HepG2 (cell line): ENCODE measurements around the gene NBPF15. TPM values are rescaled to one million over a fixed set of nuclear protein-coding genes. Genes with fewer than 3 reads are reported as not detected.
A peak's percentile ranks its signal among the peaks of the same experiment; 100 is the strongest.
"Not testable (repeated sequence)": the region's sequence is repeated elsewhere in the genome, so short reads cannot be mapped to it uniquely, and the experiment has no call there.

Experiments
- ATF4 ChIP-seq, 2 experiments: fragments of 450-650 bp in 1 of 2; sonication (generic) in 1 of 2; formaldehyde crosslinking; IDR thresholded peaks; 2 replicates each; pipeline versions ENCODE4 v1.5.0 to v1.8.0; 2020 to 2022; ENCODE audit warnings: mild to moderate bottlenecking in 1 of 2, missing genetic modification reagents in 1 of 2
- BRCA1 ChIP-seq: sonication (generic); formaldehyde crosslinking; IDR thresholded peaks from 2 replicates; pipeline ENCODE4 v1.4.0; 2020; ENCODE audit warnings: missing genetic modification reagents
- EP300 ChIP-seq, 3 experiments: sonication (generic) in 1 of 3; formaldehyde crosslinking in 1 of 3; IDR thresholded peaks; 2 replicates each; pipeline versions ENCODE4 v1.5.1 to v1.6.1; 2011 to 2020; ENCODE audit warnings: low read depth in 2 of 3, low read length in 2 of 3, borderline replicate concordance in 1 of 3, improper control_type of control experiment in 1 of 3, mild to moderate bottlenecking in 1 of 3, missing genetic modification reagents in 1 of 3, moderate library complexity in 1 of 3
- FOXA3 ChIP-seq: IDR thresholded peaks from 2 replicates; pipeline ENCODE4 v1.6.1; 2016; ENCODE audit warnings: missing genetic modification reagents, missing compliant biosample characterization
- KAT8 ChIP-seq: IDR thresholded peaks from 2 replicates; pipeline ENCODE4 v1.6.1; 2016; ENCODE audit warnings: missing genetic modification reagents, missing compliant biosample characterization
- KDM3A ChIP-seq: IDR thresholded peaks from 2 replicates; pipeline ENCODE4 v1.6.1; 2018; ENCODE audit warnings: low read depth, missing compliant biosample characterization
- POGK ChIP-seq: sonication (generic); formaldehyde crosslinking; conservative IDR thresholded peaks from 2 replicates; pipeline ENCODE4 v1.8.0; 2022; ENCODE audit warnings: mild to moderate bottlenecking, moderate library complexity, missing genetic modification reagents
- POLR2G ChIP-seq: fragments of 200-400 bp; formaldehyde crosslinking; IDR thresholded peaks from 2 replicates; pipeline ENCODE4 v1.6.1; 2018; ENCODE audit warnings: mild to moderate bottlenecking, low read depth, low read length, moderate library complexity
- PRDM15 ChIP-seq: sonication (generic); formaldehyde crosslinking; IDR thresholded peaks from 2 replicates; pipeline ENCODE4 v1.4.0; 2020; ENCODE audit warnings: missing genetic modification reagents
- YEATS4 ChIP-seq: sonication (generic); formaldehyde crosslinking; IDR thresholded peaks from 2 replicates; pipeline ENCODE4 v1.4.0; 2020; ENCODE audit warnings: missing genetic modification reagents, borderline replicate concordance
- YY1 ChIP-seq: IDR thresholded peaks from 2 replicates; pipeline ENCODE4 v1.6.1; 2011; ENCODE audit warnings: low read length, low read depth, moderate library complexity, mild to moderate bottlenecking; ENCODE audit not compliant: insufficient read depth, insufficient replicate concordance
- ZBTB20 ChIP-seq: sonication (generic); formaldehyde crosslinking; IDR thresholded peaks from 2 replicates; pipeline ENCODE4 v1.8.1; 2023; ENCODE audit warnings: missing genetic modification reagents, low read depth, mild to moderate bottlenecking, borderline replicate concordance
- ZBTB33 ChIP-seq: sonication (generic); formaldehyde crosslinking; IDR thresholded peaks from 2 replicates; pipeline ENCODE4 v1.4.0; 2020; ENCODE audit warnings: missing genetic modification reagents
- ZNF263 ChIP-seq: sonication (generic); formaldehyde crosslinking; IDR thresholded peaks from 2 replicates; pipeline ENCODE4 v1.4.0; 2020; ENCODE audit warnings: missing genetic modification reagents
- ZNF615 ChIP-seq: sonication (generic); formaldehyde crosslinking; IDR thresholded peaks from 2 replicates; pipeline ENCODE4 v1.5.0; 2020; ENCODE audit warnings: mild to moderate bottlenecking, missing genetic modification reagents, borderline replicate concordance
- ZNF7 ChIP-seq: IDR thresholded peaks from 2 replicates; pipeline ENCODE4 v1.6.1; 2016; ENCODE audit warnings: missing biosample characterization, missing genetic modification reagents
- ZNF747 ChIP-seq: sonication (generic); formaldehyde crosslinking; IDR thresholded peaks from 2 replicates; pipeline ENCODE4 v1.8.1; 2023; ENCODE audit warnings: missing genetic modification reagents, mild to moderate bottlenecking, borderline replicate concordance
- ZNF773 ChIP-seq: sonication (generic); formaldehyde crosslinking; IDR thresholded peaks from 2 replicates; pipeline ENCODE4 v1.4.0; 2020; ENCODE audit warnings: missing genetic modification reagents, borderline replicate concordance
- polyA plus RNA-seq, 8 experiments: library from polyadenylated mRNA; depleted of rRNA in 3 of 8; stranded (reverse) in 7 of 8; unstranded in 1 of 8; fragments of >200 nt; fragmentation: Illumina TruSeq in 4 of 8; extraction: Trizol in 4 of 8; gene quantifications; 2 replicates each; pipeline versions ENCODE4 v1.2.1 to v1.2.3, GENCODE V29; 2011 to 2016; ENCODE audit warnings: low read depth in 4 of 8, missing spikeins in 1 of 8, mixed read lengths in 1 of 8; ENCODE audit not compliant: insufficient read depth in 1 of 8
- total RNA-seq, 5 experiments: library from RNA; depleted of rRNA; stranded (reverse); fragments of >200 nt; fragmentation: Illumina TruSeq; extraction: Trizol; gene quantifications; 2 replicates each; pipeline ENCODE4 v1.2.3, GENCODE V29; 2016; ENCODE audit warnings: low read depth in 1 of 5

The NBPF15 gene
- total and polyA plus RNA-seq, 2 of the 13 experiments (the other 11 are each of a cell fraction or from before 2014, with no cell fraction given), result 15.5 to 21.2 TPM

- TF ChIP-seq YEATS4 (CRISPR knock-in tag), result peak; percentile 61; the same call in 1 of the 2 replicates
- TF ChIP-seq KDM3A (CRISPR knock-in tag), result peak; percentile 65; the same call in 1 of the 2 replicates
- peak; percentile 54; the same call in 1 of the 2 replicates for TF ChIP-seq KAT8 (CRISPR knock-in tag)
- TF ChIP-seq ZNF747 (CRISPR knock-in tag), result 0 out of 2 replicates have a peak, but pooled peaks have one; percentile 43
- TF ChIP-seq EP300 (IDR thresholded peaks at IDR 0.05; ENCODE audit: low read depth in 2 of 2, low read length in 2 of 2), result not testable (repeated sequence)
- peak; percentile 74 for TF ChIP-seq EP300 (CRISPR knock-in tag; IDR thresholded peaks at IDR 0.05; ENCODE audit: borderline replicate concordance)
- peak; percentile 79; the same call in 1 of the 2 replicates for TF ChIP-seq POGK (CRISPR knock-in tag)
- TF ChIP-seq PRDM15 (CRISPR knock-in tag), result 0 out of 2 replicates have a peak, but pooled peaks have one; percentile 26
- TF ChIP-seq BRCA1 (CRISPR knock-in tag), result peak; percentile 88
- TF ChIP-seq ZNF615 (CRISPR knock-in tag), result peak; percentile 56; the same call in 1 of the 2 replicates
- peak; percentile 58 for TF ChIP-seq ZBTB33 (CRISPR knock-in tag)
- peak; percentile 66 for TF ChIP-seq FOXA3 (CRISPR knock-in tag)
- TF ChIP-seq POLR2G, result peak; percentile 94
- TF ChIP-seq ZBTB20 (CRISPR knock-in tag), result 0 out of 2 replicates have a peak, but pooled peaks have one; percentile 40
- 0 out of 2 replicates have a peak, but pooled peaks have one; percentile 26 for TF ChIP-seq ZNF7 (CRISPR knock-in tag)
- 0 out of 2 replicates have a peak, but pooled peaks have one; percentile 69 for TF ChIP-seq ZNF773
- peak; percentile 54 to 92; a peak in 3 of 4 replicates for TF ChIP-seq ATF4 (CRISPR knock-in tag; IDR thresholded peaks at IDR 0.05)
- TF ChIP-seq YY1, result peak; percentile 46
- TF ChIP-seq ZNF263 (CRISPR knock-in tag), result peak; percentile 42
These were observed 48.7 kb downstream of the NBPF15 start (continued) for GRCh38 chr1:144412491-144413403.
